ENCODE data around the gene PRRT1.
"Not testable (repeated sequence)": the region's sequence is repeated elsewhere in the genome, so short reads cannot be mapped to it uniquely, and the experiment has no call there.

PRRT1 gene

GRCh38 chr6:32191696-32192607 lies 40.2 kb upstream of the PRRT1 start:
- peak overlapping the region; percentile 63; the same call in 1 of the 2 replicates for H3K4me3 ChIP-seq (ENCODE audit: low read length)
- TF ChIP-seq ZNF274 (IDR thresholded peaks at IDR 0.05; ENCODE audit: low read depth, low read length) = no peak

GRCh38 chr6:32190911-32191677 lies 39.4 kb upstream of the PRRT1 start:
- peak overlapping the region; percentile 63 for H3K4me3 ChIP-seq (ENCODE audit: low read length)
- TF ChIP-seq ZNF274 (IDR thresholded peaks at IDR 0.05; ENCODE audit: low read depth, low read length) = no peak

- no peak for TF ChIP-seq ZNF274 (IDR thresholded peaks at IDR 0.05; ENCODE audit: low read depth, low read length)
- H3K4me3 ChIP-seq (ENCODE audit: low read length) = peak within 1 kb of the TSS; percentile 76
Measured at GRCh38 chr6:32190054-32190851, 38.5 kb upstream of the PRRT1 start, which contains the start of gene PBX2. PBX2 (minus strand) TSS chr6:32190202; CDS start chr6:32189915, 287 bp downstream.

GRCh38 chr6:32189742-32190053 lies 38.0 kb upstream of the PRRT1 start:
- TF ChIP-seq ZNF274 (IDR thresholded peaks at IDR 0.05; ENCODE audit: low read depth, low read length) = no peak
- peak overlapping the region; percentile 76 for H3K4me3 ChIP-seq (ENCODE audit: low read length)

GRCh38 chr6:32189069-32189741 lies 37.5 kb upstream of the PRRT1 start:
- H3K4me3 ChIP-seq (ENCODE audit: low read length) = peak overlapping the region; percentile 76
- TF ChIP-seq ZNF274 (IDR thresholded peaks at IDR 0.05; ENCODE audit: low read depth, low read length) = no peak

GRCh38 chr6:32188381-32189068 lies 36.8 kb upstream of the PRRT1 start:
- H3K4me3 ChIP-seq (ENCODE audit: low read length) = peak overlapping the region; percentile 76
- no peak for TF ChIP-seq ZNF274 (IDR thresholded peaks at IDR 0.05; ENCODE audit: low read depth, low read length)

DNA sequence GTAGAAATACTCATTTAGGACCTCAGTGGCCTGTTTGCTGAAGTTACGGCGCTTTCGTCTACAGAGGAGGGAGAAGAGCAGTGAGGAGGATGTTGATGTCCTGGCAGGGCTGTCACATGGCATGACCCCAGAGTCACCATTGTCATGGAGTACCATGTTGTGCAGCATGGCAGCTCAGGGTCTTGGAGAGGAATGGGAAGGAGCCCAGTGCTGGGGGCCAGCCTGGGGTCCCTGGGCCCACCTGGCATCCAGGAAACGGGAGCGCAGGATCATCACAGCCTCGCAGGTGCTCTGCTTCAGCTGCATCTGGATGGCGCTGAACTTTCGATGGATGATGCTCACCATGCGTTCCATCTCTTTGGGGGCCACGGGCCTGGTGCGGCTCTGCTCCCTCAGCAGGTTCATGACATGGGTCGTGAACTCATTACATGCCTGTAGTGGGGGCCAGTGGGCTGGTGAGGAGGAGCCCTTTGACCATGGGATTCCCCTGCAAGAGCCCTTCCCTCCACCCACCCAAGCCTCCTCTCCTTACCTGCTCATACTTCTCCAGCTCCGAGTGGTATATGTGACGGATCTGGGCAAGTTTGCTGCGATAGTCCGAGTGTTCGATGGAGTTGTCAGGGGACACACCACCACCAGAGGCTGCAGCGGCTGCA lies 36.1 kb upstream of the PRRT1 start:
- not testable (repeated sequence) for H3K4me3 ChIP-seq (ENCODE audit: low read length)

GRCh38 chr6:32187009-32187709 lies 35.4 kb upstream of the PRRT1 start:
- TF ChIP-seq ZNF274 (IDR thresholded peaks at IDR 0.05; ENCODE audit: low read depth, low read length) = no peak
- H3K4me3 ChIP-seq (ENCODE audit: low read length) = no peak overlapping the region

DNA sequence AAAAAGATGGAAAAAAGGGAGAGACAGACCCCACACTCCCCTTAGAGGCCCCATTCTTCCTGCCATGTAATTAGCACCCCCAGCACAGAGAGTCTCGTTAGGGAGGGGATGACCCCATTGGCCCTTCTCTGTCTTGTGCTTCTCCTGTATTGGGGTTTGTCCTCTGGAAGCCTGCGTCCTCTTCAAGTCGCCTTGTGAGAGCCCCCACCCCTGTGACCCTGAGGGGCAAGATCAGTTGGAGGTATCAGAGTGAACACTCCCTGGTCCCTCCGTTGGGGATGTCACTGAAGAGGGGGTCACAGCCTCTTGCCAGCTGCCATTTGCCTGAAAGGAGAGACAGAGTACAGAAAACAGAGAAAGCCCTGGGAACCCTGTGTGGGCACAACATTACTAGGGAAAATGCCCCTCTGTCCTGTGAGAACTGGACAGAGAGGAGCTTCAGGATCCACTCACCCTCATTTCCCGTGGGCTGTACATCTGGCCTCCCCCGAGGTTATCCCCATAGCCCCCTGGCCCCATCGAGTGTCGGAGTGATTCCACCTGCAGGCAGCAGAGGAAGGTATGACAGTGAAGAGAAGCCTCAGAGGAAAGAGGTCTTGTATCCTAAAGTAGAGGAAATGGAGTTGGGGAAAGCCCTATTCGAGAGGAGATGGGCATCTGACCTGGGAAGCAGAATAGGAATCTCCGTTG lies 34.6 kb upstream of the PRRT1 start:
- H3K4me3 ChIP-seq (ENCODE audit: low read length) = not testable (repeated sequence)

DNA sequence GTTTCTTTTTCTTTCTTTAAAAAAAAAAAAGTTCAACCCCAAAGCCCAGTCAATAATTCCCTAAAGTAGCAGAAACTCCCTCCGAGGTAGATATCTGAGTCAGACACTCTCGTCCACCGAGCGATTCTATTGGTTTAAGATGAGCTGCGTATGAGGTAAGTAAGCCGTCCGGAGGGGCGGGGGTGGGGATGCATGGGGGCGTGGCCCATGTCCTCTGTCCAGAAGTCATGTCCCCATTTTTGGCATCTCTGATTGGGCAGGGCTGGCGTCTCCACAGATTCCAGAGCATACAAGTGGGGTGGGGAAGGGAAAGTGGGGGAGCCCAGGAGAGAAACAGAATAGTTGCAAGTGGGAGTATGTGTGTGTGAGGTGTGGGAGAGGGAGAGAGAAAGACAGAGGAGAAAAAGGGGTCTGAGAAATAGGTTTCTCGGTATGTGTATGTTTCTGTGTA lies 34.0 kb upstream of the PRRT1 start:
- H3K4me3 ChIP-seq (ENCODE audit: low read length) = not testable (repeated sequence)

DNA sequence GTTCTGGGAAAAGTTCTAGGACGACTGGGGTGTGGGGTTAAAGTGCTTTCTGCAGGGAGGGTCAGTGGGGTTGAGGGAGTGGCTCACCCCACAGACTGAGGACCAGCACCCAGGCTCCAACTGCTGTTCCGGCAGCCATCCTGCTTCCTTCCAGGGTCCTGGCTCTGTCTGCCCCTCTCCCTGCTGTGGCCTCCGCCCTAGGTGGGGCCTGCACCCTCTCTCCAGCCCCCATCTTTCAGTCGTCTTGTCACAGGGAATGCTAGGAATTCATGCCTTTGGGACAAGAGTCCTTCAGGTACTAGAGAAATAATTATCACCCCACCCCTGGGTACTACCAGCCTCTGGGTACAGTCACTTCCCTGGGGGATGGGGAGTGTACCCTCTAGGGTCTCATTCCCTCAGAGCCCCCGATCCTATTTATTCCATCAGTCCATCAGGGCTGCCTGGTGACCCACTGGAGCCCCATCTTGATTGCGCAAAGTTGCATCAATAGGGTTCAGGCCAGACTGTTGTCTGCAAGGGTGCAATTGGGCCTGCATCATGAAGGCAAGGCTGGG lies 32.4 kb upstream of the PRRT1 start, which contains the start of gene AGER:
TSS of gene AGER (minus strand) at position 170 of the 557 bp plus-strand sequence. CDS start at position 139, 31 bp downstream.
- no peak within 1 kb of the TSS for H3K4me3 ChIP-seq (ENCODE audit: low read length)
- no peak for TF ChIP-seq ZNF274 (IDR thresholded peaks at IDR 0.05; ENCODE audit: low read depth, low read length)
